Trophoblast cell (in vitro differentiated cells and primary cell): Measurements from ENCODE around the gene USO1.
"Not testable (repeated sequence)": the region's sequence is repeated elsewhere in the genome, so short reads cannot be mapped to it uniquely, and the experiment has no call there.

Experiments
- DNase-seq, 2 donors: peaks; one replicate each; pipeline ENCODE4 v3.0.0-alpha.2; 2016
- H2AFZ ChIP-seq: 2 replicates; pipeline ENCODE4 v1.6.1; 2013; ENCODE audit warnings: low read length, moderate library complexity, mild to moderate bottlenecking; ENCODE audit not compliant: insufficient read depth, poor library complexity
- H2AK5ac ChIP-seq: 2 replicates; pipeline ENCODE4 v1.6.1; 2013; ENCODE audit warnings: mild to moderate bottlenecking, low read length
- H2BK120ac ChIP-seq: 2 replicates; pipeline ENCODE4 v1.6.1; 2013; ENCODE audit warnings: low read length, mild to moderate bottlenecking, moderate library complexity; ENCODE audit not compliant: insufficient read depth, poor library complexity
- H2BK12ac ChIP-seq: 2 replicates; pipeline ENCODE4 v1.6.1; 2013; ENCODE audit warnings: mild to moderate bottlenecking, low read length, moderate library complexity
- H2BK5ac ChIP-seq: 2 replicates; pipeline ENCODE4 v1.6.1; 2013; ENCODE audit warnings: low read length, low read depth, moderate library complexity, mild to moderate bottlenecking; ENCODE audit not compliant: poor library complexity
- H3K14ac ChIP-seq: 2 replicates; pipeline ENCODE4 v1.6.1; 2013; ENCODE audit warnings: mild to moderate bottlenecking, low read length
- H3K18ac ChIP-seq: 2 replicates; pipeline ENCODE4 v1.6.1; 2013; ENCODE audit warnings: mild to moderate bottlenecking, low read length
- H3K23ac ChIP-seq: 2 replicates; pipeline ENCODE4 v1.6.1; 2013; ENCODE audit warnings: low read length
- H3K27ac ChIP-seq: 2 replicates; pipeline ENCODE4 v1.5.1; 2013; ENCODE audit warnings: low read depth, mild to moderate bottlenecking, inconsistent platforms, low read length, moderate library complexity
- H3K27me3 ChIP-seq: 2 replicates; pipeline ENCODE4 v1.6.1; 2013; ENCODE audit warnings: inconsistent platforms, mild to moderate bottlenecking, low read length, moderate library complexity; ENCODE audit not compliant: insufficient read depth
- H3K36me3 ChIP-seq, 2 experiments: 1 replicate in 1 of 2; 2 replicates in 1 of 2; pipeline ENCODE4 v1.6.1; 2013; ENCODE audit warnings: low read length in 2 of 2, mild to moderate bottlenecking in 2 of 2, moderate library complexity in 1 of 2; ENCODE audit not compliant: insufficient read depth in 2 of 2, control insufficient read depth in 1 of 2
- H3K4ac ChIP-seq: 2 replicates; pipeline ENCODE4 v1.6.1; 2013; ENCODE audit warnings: low read depth, mild to moderate bottlenecking, low read length, moderate library complexity
- H3K4me1 ChIP-seq, 2 experiments: 1 replicate in 1 of 2; 2 replicates in 1 of 2; pipeline ENCODE4 v1.6.1; 2013; ENCODE audit warnings: low read length in 2 of 2, mild to moderate bottlenecking in 2 of 2, moderate library complexity in 1 of 2; ENCODE audit not compliant: insufficient read depth in 2 of 2, control insufficient read depth in 1 of 2
- H3K4me2 ChIP-seq: 2 replicates; pipeline ENCODE4 v1.6.1; 2013; ENCODE audit warnings: inconsistent platforms, mild to moderate bottlenecking, low read length, moderate library complexity
- H3K4me3 ChIP-seq: 2 replicates; pipeline ENCODE4 v1.5.1; 2013; ENCODE audit warnings: mild to moderate bottlenecking, low read depth, low read length, inconsistent platforms
- H3K79me1 ChIP-seq: one replicate; pipeline ENCODE4 v1.6.1; 2013; ENCODE audit warnings: low read length
- H3K79me2 ChIP-seq: 2 replicates; pipeline ENCODE4 v1.6.1; 2013; ENCODE audit warnings: low read length, mild to moderate bottlenecking; ENCODE audit not compliant: control insufficient read depth, insufficient read depth, poor library complexity
- H3K9ac ChIP-seq: 2 replicates; pipeline ENCODE4 v1.6.1; 2013; ENCODE audit warnings: mild to moderate bottlenecking, low read length
- H3K9me3 ChIP-seq: 2 replicates; pipeline ENCODE4 v1.6.1; 2013; ENCODE audit warnings: low read depth, mild to moderate bottlenecking, control low read depth, inconsistent platforms, low read length; ENCODE audit not compliant: insufficient read depth
- H4K12ac ChIP-seq: 2 replicates; pipeline ENCODE4 v1.6.1; 2013; ENCODE audit warnings: low read depth, mild to moderate bottlenecking, low read length, moderate library complexity
- H4K8ac ChIP-seq: 2 replicates; pipeline ENCODE4 v1.6.1; 2013; ENCODE audit warnings: low read depth, mild to moderate bottlenecking, low read length, moderate library complexity
- H4K91ac ChIP-seq: one replicate; pipeline ENCODE4 v1.6.1; 2013; ENCODE audit warnings: low read depth, mild to moderate bottlenecking, low read length, moderate library complexity
- WGBS: extraction: QIAGEN DNeasy Blood & Tissue Kit; methylation state at CpG from one replicate; pipeline ENCODE4 v1.1.7; 2013; ENCODE audit warnings: missing lambda C conversion rate; ENCODE audit not compliant: insufficient read length, insufficient coverage; ENCODE audit errors: extremely low coverage; 5-methylcytosine and 5-hydroxymethylcytosine counted together

Gene USO1

GRCh38 chr4:75843596-75843995 lies 119.2 kb downstream of the USO1 start:
- no peak overlapping the region for H4K91ac ChIP-seq
- no peaks in the 10 kb centered on the region for H3K9me3 ChIP-seq
- no peak overlapping the region for H4K12ac ChIP-seq
- H3K79me2 ChIP-seq = no peaks in the 10 kb centered on the region
- no peak overlapping the region for H3K9ac ChIP-seq
- no peak overlapping the region for H2AFZ ChIP-seq
- no peak overlapping the region for H3K4ac ChIP-seq
- H3K4me2 ChIP-seq = no peak overlapping the region
- peaks cover 5% of the 10 kb centered on the region for H3K79me1 ChIP-seq
- no peak overlapping the region for H3K23ac ChIP-seq
- no peak overlapping the region for H2BK12ac ChIP-seq
- no peak overlapping the region for H3K4me3 ChIP-seq
- WGBS = no CpG with 5 or more reads among the region's 4 CpGs
- H2AK5ac ChIP-seq = no peak overlapping the region
- no peak for DNase-seq
- H2BK120ac ChIP-seq = peak overlapping the region; percentile 8
- no peak overlapping the region for H4K8ac ChIP-seq
- no peak overlapping the region for H3K18ac ChIP-seq
- H3K36me3 ChIP-seq = no peaks in the 10 kb centered on the region
- no peak overlapping the region for H3K14ac ChIP-seq
- H3K4me1 ChIP-seq = peaks cover 4 to 11% of the 10 kb centered on the region in 2 experiments
- H3K27me3 ChIP-seq = no peaks in the 10 kb centered on the region
- H3K27ac ChIP-seq = no peak overlapping the region
- no peak overlapping the region for H2BK5ac ChIP-seq

- peak in 1 of 2 donors; percentile 64 for DNase-seq
- no CpG with 5 or more reads among the region's 3 CpGs for WGBS
These were observed 119.8 kb downstream of the USO1 start for GRCh38 chr4:75844151-75844662.

GRCh38 chr4:75845992-75846391 lies 121.6 kb downstream of the USO1 start:
- no CpG with 5 or more reads among the region's 2 CpGs for WGBS
- Histone ChIP-seq H3K36me3 (no peaks in the 10 kb centered on the region), H3K4me3 (no peak overlapping the region), H4K91ac (no peak overlapping the region), H3K18ac (no peak overlapping the region), H3K9ac (no peak overlapping the region), H4K8ac (no peak overlapping the region), H2BK120ac (no peak overlapping the region), H3K4me1 (peaks cover 4 to 10% of the 10 kb centered on the region in 2 experiments), H4K12ac (no peak overlapping the region), H3K14ac (no peak overlapping the region), H2BK12ac (no peak overlapping the region), H3K27me3 (no peaks in the 10 kb centered on the region), H3K4ac (no peak overlapping the region), H3K79me1 (peaks cover 5% of the 10 kb centered on the region), H2AK5ac (no peak overlapping the region), H2AFZ (no peak overlapping the region), H3K23ac (no peak overlapping the region), H3K4me2 (no peak overlapping the region), H3K27ac (no peak overlapping the region), H3K9me3 (no peaks in the 10 kb centered on the region), H2BK5ac (no peak overlapping the region), H3K79me2 (no peaks in the 10 kb centered on the region)
- DNase-seq = no peak

More at GRCh38 chr4:75844151-75844662, 119.8 kb downstream of the USO1 start:
- peaks cover 4 to 10% of the 10 kb centered on the region in 2 experiments for H3K4me1 ChIP-seq
- H2BK5ac ChIP-seq = no peak overlapping the region
- peak overlapping the region; percentile 28 for H3K27ac ChIP-seq
- no peaks in the 10 kb centered on the region for H3K79me2 ChIP-seq
- H3K4me3 ChIP-seq = no peak overlapping the region
- H3K4ac ChIP-seq = no peak overlapping the region
- no peak overlapping the region for H3K23ac ChIP-seq
- H3K9ac ChIP-seq = no peak overlapping the region
- H4K91ac ChIP-seq = no peak overlapping the region
- peak overlapping the region; percentile 35 for H2AFZ ChIP-seq
- peaks cover 5% of the 10 kb centered on the region for H3K79me1 ChIP-seq
- H3K14ac ChIP-seq = no peak overlapping the region
- peak overlapping the region; percentile 52 for H2BK12ac ChIP-seq
- H4K8ac ChIP-seq = no peak overlapping the region
- no peak overlapping the region for H2BK120ac ChIP-seq
- H3K18ac ChIP-seq = no peak overlapping the region
- H3K9me3 ChIP-seq = no peaks in the 10 kb centered on the region
- no peaks in the 10 kb centered on the region for H3K36me3 ChIP-seq
- H3K4me2 ChIP-seq = no peak overlapping the region
- no peak overlapping the region for H2AK5ac ChIP-seq
- no peaks in the 10 kb centered on the region for H3K27me3 ChIP-seq
- H4K12ac ChIP-seq = no peak overlapping the region

GRCh38 chr4:75848171-75848760 lies 123.9 kb downstream of the USO1 start:
- not testable (repeated sequence) for H3K9me3 ChIP-seq, H4K91ac ChIP-seq, H3K79me1 ChIP-seq, H3K36me3 ChIP-seq, H2AFZ ChIP-seq, H3K4ac ChIP-seq, H4K8ac ChIP-seq, H2AK5ac ChIP-seq, H3K27me3 ChIP-seq, H2BK120ac ChIP-seq, H3K27ac ChIP-seq, H2BK5ac ChIP-seq, H3K14ac ChIP-seq, H3K4me3 ChIP-seq, H3K4me1 ChIP-seq, H3K23ac ChIP-seq, H3K18ac ChIP-seq, H4K12ac ChIP-seq, H3K9ac ChIP-seq, H3K4me2 ChIP-seq, H3K79me2 ChIP-seq, H2BK12ac ChIP-seq
- peak; percentile 67 to 96 for DNase-seq
- no CpG with 5 or more reads among the region's 14 CpGs for WGBS
